ENCODE results near the gene GPR6. TPM values are rescaled to one million over a fixed set of nuclear protein-coding genes. Genes with fewer than 3 reads are reported as not detected.
A peak's percentile ranks its signal among the peaks of the same experiment; 100 is the strongest.

Gene GPR6, protein sequence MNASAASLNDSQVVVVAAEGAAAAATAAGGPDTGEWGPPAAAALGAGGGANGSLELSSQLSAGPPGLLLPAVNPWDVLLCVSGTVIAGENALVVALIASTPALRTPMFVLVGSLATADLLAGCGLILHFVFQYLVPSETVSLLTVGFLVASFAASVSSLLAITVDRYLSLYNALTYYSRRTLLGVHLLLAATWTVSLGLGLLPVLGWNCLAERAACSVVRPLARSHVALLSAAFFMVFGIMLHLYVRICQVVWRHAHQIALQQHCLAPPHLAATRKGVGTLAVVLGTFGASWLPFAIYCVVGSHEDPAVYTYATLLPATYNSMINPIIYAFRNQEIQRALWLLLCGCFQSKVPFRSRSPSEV
- total RNA-seq (2021; fragmentation: NEBNext Ultra II Directional; extraction: Animal tissue kit (Norgen Biotek cat#: 25700)): not detected
- long read RNA-seq: 0 reads

DNA sequence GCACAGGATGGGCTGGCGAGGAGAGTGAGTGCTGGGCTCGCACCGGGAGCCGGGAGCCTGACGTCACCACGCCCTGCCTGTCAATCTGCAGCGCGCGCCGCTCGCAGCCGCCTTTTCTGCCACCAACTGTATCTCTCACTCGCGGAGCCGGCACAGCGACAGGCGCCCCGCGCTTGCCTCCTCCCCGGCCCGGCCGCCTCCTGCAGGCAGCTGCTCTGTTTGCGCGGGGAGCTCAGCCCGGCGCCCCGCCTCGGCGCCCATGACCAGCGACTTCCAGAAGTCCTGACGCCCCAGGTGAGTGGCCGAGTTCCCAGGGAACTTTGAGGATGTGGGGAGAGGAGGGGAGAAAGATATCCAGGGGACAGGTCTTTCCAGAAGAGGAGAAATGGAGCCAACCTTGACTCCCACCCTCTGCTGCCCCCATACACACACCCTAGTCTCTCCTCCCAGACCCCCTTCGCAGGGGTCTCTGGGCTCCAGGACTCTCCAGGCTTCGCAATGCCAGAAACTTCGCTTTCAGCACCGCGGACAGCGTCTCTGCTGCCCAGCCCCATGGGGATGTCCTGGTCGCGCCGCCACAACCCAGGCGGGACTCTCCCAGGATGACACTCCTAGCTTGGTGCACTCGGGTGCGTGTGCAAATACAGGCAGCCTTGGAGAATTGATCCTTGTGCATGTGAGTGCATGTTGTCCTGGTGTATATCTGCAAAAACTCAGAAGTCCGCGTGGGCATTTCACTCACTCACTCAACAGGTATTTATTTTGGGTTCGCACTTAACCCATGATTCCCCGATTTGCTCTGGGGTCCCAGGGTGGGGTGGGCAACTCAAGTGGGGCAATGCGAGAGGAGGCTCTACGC lies at the start of gene GPR6:
Gene GPR6, plus strand, starts transcription at position 138 of the 859 bp plus-strand sequence. CDS start 802 bp downstream, outside the sequence.
- Mint-ChIP-seq H3K9me3 (peaks cover 5% of the 10 kb centered on the region), H3K27ac (no peak within 1 kb of the TSS), H3K4me1 (ENCODE audit: low read depth) (no peaks in the 10 kb centered on the region), H3K27me3 (ENCODE audit: insufficient read depth) (peaks cover 6% of the 10 kb centered on the region), H3K36me3 (ENCODE audit: low read depth) (no peaks in the 10 kb centered on the region), H3K4me3 (no peak within 1 kb of the TSS)
- TF ChIP-seq CTCF (IDR thresholded peaks at IDR 0.05): no peak
- no peak for DNase-seq

- no peak for DNase-seq
- Mint-ChIP-seq H3K27ac (no peak overlapping the region), H3K4me1 (ENCODE audit: low read depth) (no peaks in the 10 kb centered on the region), H3K36me3 (ENCODE audit: low read depth) (no peaks in the 10 kb centered on the region), H3K27me3 (ENCODE audit: insufficient read depth) (peaks cover 10% of the 10 kb centered on the region; the same call in 1 of the 2 replicates), H3K9me3 (no peaks in the 10 kb centered on the region), H3K4me3 (no peak overlapping the region)
- no peak for TF ChIP-seq CTCF (IDR thresholded peaks at IDR 0.05)
Observed at GRCh38 chr6:109934293-109934692, 43.8 kb upstream of the GPR6 start.

GRCh38 chr6:109939654-109940053 lies 38.5 kb upstream of the GPR6 start:
- TF ChIP-seq CTCF (IDR thresholded peaks at IDR 0.05): no peak
- H3K27me3 Mint-ChIP-seq (ENCODE audit: insufficient read depth): peaks cover 23% of the 10 kb centered on the region
- no peak overlapping the region for H3K4me3 Mint-ChIP-seq
- 0 out of 2 replicates have a peak, but pooled peaks cover 4% of the 10 kb centered on the region for H3K4me1 Mint-ChIP-seq (ENCODE audit: low read depth)
- DNase-seq: peak; percentile 60
- no peaks in the 10 kb centered on the region for H3K36me3 Mint-ChIP-seq (ENCODE audit: low read depth)
- H3K27ac Mint-ChIP-seq: no peak overlapping the region
- no peaks in the 10 kb centered on the region for H3K9me3 Mint-ChIP-seq

DNA sequence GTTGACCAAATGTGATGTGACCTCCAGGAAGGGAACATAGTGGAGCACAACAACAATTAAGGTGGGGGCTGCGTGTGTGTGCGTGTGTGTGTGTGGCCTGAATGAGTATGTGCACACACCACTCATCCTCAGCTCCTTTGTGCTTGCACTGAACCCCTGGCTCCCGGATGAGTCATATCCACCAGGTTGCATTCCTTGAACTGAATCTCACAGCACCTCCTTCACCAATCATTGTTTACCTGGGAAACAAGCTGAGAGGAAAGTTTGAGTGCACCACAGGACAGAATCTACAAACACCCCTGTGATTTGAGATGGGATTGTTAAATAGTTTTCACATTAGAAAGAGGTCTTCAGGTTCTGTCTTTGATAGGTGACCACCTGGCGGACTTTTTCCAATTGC lies 33.7 kb upstream of the GPR6 start:
- Mint-ChIP-seq H3K4me3 (no peak overlapping the region), H3K27me3 (ENCODE audit: insufficient read depth) (peaks cover 20% of the 10 kb centered on the region), H3K36me3 (ENCODE audit: low read depth) (no peaks in the 10 kb centered on the region), H3K4me1 (ENCODE audit: low read depth) (0 out of 2 replicates have a peak, but pooled peaks cover 3% of the 10 kb centered on the region), H3K27ac (no peak overlapping the region), H3K9me3 (no peaks in the 10 kb centered on the region)
- no peak for TF ChIP-seq CTCF (IDR thresholded peaks at IDR 0.05)
- no peak for DNase-seq

DNA sequence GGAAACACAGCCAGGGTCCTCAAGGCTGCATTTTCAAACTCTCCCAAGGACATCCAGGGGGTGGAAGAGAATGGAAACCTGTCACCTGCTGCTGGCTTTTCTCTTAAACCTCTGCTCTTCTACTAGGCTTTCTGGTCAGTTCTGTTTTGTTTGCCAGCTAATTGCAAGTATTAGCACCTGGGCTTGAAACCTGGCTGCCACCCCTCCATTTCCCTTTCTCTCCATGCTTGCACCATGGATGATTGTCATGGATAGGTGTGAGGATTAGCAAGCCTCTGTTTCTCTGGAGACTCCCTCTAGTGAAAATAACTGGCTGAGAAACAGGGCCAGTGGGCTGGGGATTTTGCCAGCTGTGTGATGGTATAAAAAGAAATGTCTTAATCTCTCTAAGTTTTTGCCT lies 33.0 kb upstream of the GPR6 start:
- H3K27me3 Mint-ChIP-seq (ENCODE audit: insufficient read depth): peaks cover 22% of the 10 kb centered on the region
- no peaks in the 10 kb centered on the region for H3K9me3 Mint-ChIP-seq
- no peak for DNase-seq
- no peaks in the 10 kb centered on the region for H3K36me3 Mint-ChIP-seq (ENCODE audit: low read depth)
- H3K27ac Mint-ChIP-seq: no peak overlapping the region
- TF ChIP-seq CTCF (IDR thresholded peaks at IDR 0.05): no peak
- no peak overlapping the region for H3K4me3 Mint-ChIP-seq
- H3K4me1 Mint-ChIP-seq (ENCODE audit: low read depth): no peaks in the 10 kb centered on the region

Data from HFFc6 (cell line).